Choroid plexus epithelial cell (primary cell): Measurements from ENCODE around the gene TTC33.

Experiments used
- DNase-seq: peaks from one replicate; pipeline ENCODE4 v3.0.0-alpha.2; 2010; ENCODE audit warnings: low read depth
- H3K4me3 ChIP-seq: 2 replicates; pipeline ENCODE4 v1.5.1; 2011; ENCODE audit warnings: low read depth, mild to moderate bottlenecking, control low read depth, low read length, moderate library complexity
- TF ChIP-seq, protein P1 (sequence below): conservative IDR thresholded peaks from 2 replicates; pipeline ENCODE4 v1.5.1; 2011; ENCODE audit warnings: low read depth, mild to moderate bottlenecking, control low read depth, inconsistent platforms, low read length, moderate library complexity

The TTC33 gene

DNA sequence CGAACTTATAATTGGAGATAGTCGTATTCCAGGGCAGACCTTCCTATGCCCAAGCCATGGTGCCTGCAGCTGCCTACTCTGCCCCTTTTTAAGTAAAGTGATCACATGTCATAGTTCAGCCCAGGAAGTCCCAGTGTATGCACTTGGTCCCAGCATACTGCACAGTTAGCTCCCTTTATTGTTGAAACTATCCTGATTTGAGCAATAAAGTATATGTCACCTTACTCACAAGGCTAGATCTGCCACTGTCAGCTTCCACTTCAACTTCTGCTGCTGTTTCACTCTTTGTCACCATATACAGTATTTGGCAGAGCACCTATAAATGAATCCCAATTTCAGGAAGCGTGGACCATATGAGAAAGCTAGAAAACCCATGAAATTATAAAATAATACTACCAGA, 179.8 kb downstream of the TTC33 start:
- DNase-seq, result no peak
- no peak overlapping the region for H3K4me3 ChIP-seq
- TF ChIP-seq, protein P1, sequence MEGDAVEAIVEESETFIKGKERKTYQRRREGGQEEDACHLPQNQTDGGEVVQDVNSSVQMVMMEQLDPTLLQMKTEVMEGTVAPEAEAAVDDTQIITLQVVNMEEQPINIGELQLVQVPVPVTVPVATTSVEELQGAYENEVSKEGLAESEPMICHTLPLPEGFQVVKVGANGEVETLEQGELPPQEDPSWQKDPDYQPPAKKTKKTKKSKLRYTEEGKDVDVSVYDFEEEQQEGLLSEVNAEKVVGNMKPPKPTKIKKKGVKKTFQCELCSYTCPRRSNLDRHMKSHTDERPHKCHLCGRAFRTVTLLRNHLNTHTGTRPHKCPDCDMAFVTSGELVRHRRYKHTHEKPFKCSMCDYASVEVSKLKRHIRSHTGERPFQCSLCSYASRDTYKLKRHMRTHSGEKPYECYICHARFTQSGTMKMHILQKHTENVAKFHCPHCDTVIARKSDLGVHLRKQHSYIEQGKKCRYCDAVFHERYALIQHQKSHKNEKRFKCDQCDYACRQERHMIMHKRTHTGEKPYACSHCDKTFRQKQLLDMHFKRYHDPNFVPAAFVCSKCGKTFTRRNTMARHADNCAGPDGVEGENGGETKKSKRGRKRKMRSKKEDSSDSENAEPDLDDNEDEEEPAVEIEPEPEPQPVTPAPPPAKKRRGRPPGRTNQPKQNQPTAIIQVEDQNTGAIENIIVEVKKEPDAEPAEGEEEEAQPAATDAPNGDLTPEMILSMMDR, result no peak

DNA sequence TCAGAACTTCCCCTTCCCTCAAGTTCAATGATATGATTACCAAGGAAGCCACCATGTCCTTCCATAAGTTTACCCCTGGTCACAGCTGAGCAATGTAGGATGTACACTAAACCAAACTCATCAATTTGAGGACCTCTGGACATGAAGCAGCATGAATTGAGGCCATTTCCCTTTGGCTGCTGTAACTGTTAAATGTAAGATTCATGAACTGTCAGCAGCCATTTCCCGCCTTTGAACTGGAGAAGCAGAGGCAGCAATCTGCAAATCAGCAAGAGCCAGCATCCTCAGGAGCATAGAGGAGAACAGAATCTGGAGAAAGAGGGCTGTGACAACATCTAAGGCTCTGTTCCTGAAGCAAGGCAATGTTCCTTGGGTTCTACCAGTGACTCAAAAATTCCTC, 180.3 kb downstream of the TTC33 start:
- no peak overlapping the region for H3K4me3 ChIP-seq
- no peak for DNase-seq
- TF ChIP-seq, protein P1, result no peak

DNA sequence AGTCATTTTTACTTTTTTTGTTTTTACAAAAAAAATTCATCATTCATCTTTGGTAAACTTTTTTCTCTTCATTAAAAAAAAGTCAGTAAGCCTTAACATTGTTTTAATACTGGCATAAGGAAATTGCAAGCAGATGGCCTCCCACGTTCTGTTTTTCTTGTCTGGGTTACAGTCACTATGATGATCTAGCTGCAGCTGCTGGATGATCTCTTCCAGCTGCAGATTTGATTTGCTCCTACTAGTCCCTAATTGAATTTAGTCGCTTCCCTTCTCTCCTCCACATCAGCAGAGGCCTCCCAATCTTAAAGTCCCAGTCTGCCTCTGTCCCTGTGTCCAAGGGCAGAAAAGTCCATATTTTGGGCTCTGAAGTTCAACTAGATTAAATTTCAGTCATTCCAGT, 182.8 kb downstream of the TTC33 start:
- DNase-seq, result peak; percentile 62
- TF ChIP-seq, protein P1, result no peak
- H3K4me3 ChIP-seq, result no peak overlapping the region

DNA sequence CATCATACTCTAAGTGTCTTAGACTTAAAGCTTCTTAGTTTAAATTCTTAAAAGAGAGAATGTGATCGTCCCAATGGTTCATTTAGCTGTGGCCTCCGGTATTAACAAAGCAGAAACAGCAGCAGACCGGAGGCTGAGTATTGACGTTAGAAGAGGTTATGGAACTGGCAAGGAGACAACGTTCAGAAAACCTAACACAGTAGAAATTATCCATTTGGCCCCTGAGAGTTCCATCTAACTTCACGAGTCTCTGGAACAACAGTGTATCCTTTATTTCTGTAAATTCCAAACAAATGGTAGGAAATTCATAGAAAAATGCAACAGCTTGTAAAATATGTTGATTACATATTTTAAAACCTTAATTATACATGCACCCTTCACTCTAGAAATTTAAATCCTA, 183.4 kb downstream of the TTC33 start:
- TF ChIP-seq, protein P1, result no peak
- peak; percentile 36 for DNase-seq
- H3K4me3 ChIP-seq, result no peak overlapping the region

DNA sequence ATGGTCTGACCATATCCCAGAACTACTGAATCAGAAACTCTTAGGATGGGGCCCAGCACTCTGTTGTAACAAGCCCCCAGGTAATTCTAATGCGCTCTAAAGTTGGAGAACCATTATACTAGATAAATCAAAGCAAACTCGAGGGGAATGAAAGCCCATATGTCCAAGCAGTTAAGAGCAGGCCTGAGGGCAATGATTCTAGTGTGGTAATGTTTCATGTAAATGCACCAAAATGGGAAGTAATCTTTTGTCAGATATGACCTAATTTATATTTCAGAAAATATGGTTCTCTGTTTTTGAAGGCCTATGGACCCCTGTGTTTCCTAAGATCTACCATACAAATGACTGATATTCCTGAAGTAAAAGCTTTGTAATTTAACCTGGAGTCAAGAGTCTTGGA, 184.0 kb downstream of the TTC33 start:
- no peak overlapping the region for H3K4me3 ChIP-seq
- TF ChIP-seq, protein P1, result no peak
- DNase-seq, result no peak

DNA sequence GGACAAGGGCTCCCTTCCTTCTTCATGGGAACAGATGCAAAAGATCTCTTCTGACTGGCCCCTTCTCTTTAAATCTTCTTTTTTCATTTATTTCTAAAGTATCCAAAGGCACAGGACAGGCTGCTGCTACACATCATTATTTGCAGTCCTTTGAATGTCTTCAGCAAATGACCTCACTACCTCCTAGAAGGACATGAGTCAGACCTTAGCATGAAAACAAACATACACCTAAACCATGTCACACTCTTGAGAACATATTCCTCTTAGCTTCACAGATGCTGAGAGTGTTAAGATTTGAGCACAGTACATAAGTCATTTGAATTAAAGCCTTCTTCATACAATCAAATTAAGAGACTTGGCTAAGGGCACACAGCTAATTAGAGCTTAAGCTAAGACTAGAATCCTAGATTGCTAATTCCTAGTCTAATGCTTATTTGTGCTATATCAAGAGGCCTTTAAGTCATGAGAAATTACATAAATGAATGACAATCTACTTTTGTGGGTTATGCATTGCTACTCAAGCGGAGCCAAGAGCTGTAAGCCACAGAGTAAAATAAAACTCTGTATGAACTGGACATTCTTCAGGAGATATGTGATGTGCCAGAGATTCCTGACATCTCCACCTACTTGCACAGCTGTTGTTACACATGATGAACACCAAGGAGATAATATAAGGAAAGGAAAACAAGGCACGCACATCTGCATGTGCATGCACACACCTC, 185.2 kb downstream of the TTC33 start:
- peak; percentile 78 for DNase-seq

More for the DNA sequence above, 185.2 kb downstream of the TTC33 start:
- TF ChIP-seq, protein P1, result no peak
- no peak overlapping the region for H3K4me3 ChIP-seq
